Central memory CD8-positive, alpha-beta T cell (primary cell): ENCODE results near the gene AMH.

Experiments
- ATAC-seq: fragments of 150-1000 bp; cut with Tn5 transposase; replicated peaks from 2 replicates; pipeline ENCODE4 v1.10.0; 2022; ENCODE audit warnings: mild to moderate bottlenecking, moderate FRiP score, moderate number of reproducible peaks; ENCODE audit not compliant: poor library complexity, severe bottlenecking; ENCODE audit errors: extremely low read depth
- DNase-seq, 2 donors: peaks; one replicate each; pipeline ENCODE4 v3.0.0; 2021; ENCODE audit warnings: low spot score in 2 of 2
- H3K27ac Mint-ChIP-seq: one replicate; pipeline ENCODE4 v1.8.0; 2022; ENCODE audit warnings: low read depth, mild to moderate bottlenecking, moderate library complexity, mixed read lengths
- H3K27me3 Mint-ChIP-seq: one replicate; pipeline ENCODE4 v1.8.0; 2022; ENCODE audit warnings: mixed read lengths
- H3K36me3 Mint-ChIP-seq: one replicate; pipeline ENCODE4 v1.8.0; 2022; ENCODE audit warnings: mild to moderate bottlenecking, moderate library complexity, mixed read lengths; ENCODE audit not compliant: insufficient read depth
- H3K4me1 Mint-ChIP-seq: one replicate; pipeline ENCODE4 v1.8.0; 2022; ENCODE audit warnings: mixed read lengths
- H3K4me3 Mint-ChIP-seq: one replicate; pipeline ENCODE4 v1.8.0; 2022; ENCODE audit warnings: mild to moderate bottlenecking, moderate library complexity, mixed read lengths
- H3K9me3 Mint-ChIP-seq: one replicate; pipeline ENCODE4 v1.8.0; 2022; ENCODE audit warnings: mixed read lengths

Gene AMH

DNA sequence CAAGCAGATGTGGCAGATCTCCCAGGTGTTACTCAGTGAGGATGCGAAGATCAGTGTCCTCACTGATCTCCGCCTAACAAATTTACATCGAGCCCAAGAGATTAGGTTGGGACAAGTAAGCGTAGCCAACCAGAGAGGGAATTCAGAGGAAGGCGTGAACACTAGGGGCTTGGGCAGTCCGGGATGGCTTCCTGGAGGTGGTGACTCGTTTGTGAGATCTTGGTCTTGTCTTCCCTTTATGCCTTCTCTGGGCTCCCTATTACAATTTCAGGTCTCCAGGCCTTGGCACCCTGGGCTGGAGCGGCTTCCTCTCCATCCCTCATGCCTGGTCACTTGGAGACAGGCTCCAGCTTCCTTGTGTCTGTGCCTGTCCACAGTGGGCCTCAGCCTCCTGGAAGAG, 6.3 kb upstream of the AMH start:
- Mint-ChIP-seq H3K27ac (peak overlapping the region; percentile 75), H3K4me1 (peaks cover 49% of the 10 kb centered on the region), H3K9me3 (no peaks in the 10 kb centered on the region), H3K36me3 (peaks cover 61% of the 10 kb centered on the region), H3K4me3 (peak overlapping the region; percentile 91), H3K27me3 (no peaks in the 10 kb centered on the region)
- ATAC-seq (no peak), DNase-seq (no peak)

DNA sequence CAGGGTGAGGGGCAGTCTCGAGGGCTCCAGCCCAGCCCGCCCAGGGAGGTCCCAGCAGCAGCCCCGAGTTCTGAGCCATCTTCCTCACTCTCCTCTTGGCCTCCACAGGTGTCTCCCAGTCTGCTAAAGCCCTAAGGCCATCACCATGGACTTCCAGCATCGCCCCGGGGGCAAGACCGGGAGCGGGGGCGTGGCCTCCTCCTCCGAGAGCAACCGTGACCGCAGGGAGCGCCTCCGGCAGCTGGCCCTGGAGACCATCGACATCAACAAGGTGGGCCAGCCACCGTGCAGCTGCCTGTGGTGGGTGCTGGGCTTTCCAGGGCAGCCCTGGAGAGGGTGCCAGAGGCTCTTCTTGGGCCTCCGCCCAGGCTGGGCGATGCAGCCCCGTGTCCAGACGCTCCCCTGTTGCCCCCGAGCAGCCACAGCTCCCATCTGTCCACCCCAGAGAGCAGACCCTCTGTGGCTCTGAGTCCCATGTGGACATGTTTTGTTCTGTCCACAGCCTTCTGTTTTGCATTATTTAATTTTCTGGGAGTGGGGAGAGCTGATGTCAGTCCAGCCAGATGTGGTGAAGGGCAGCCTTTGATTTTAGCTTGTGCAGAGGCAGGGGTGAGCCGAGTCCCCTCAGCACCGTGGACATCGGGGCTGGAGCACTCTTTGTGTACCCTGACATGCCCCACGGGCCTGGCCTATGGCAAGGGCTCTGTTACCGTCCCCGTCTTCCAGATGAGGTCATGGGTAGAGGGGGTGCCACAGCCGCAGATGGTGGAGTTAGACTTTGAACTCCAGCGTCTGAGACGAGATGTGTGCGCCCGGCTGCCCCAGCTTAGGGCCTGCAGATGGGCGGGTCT, 5.6 kb upstream of the AMH start:
- ATAC-seq (no peak), DNase-seq (no peak)
- Mint-ChIP-seq H3K27ac (no peak overlapping the region), H3K36me3 (peaks cover 56% of the 10 kb centered on the region), H3K4me1 (peaks cover 42% of the 10 kb centered on the region), H3K27me3 (no peaks in the 10 kb centered on the region), H3K4me3 (peak overlapping the region; percentile 20), H3K9me3 (no peaks in the 10 kb centered on the region)

DNA sequence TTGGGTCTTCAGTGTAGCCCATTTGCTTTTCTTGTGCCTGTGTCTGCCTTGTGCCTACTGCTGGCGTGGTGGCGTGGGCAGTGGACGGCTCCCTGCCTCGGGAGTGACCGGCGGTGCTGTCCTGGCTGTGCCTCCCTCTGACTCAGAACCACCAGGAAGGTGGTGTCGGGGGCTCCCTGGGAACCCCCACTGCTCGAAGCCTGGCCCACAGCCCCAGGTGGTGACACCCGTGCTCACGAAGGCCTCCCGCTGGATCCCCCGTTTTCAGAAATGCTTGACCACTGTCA, 5.1 kb upstream of the AMH start:
- no peak for ATAC-seq
- Mint-ChIP-seq H3K27me3 (no peaks in the 10 kb centered on the region), H3K9me3 (no peaks in the 10 kb centered on the region)

DNA sequence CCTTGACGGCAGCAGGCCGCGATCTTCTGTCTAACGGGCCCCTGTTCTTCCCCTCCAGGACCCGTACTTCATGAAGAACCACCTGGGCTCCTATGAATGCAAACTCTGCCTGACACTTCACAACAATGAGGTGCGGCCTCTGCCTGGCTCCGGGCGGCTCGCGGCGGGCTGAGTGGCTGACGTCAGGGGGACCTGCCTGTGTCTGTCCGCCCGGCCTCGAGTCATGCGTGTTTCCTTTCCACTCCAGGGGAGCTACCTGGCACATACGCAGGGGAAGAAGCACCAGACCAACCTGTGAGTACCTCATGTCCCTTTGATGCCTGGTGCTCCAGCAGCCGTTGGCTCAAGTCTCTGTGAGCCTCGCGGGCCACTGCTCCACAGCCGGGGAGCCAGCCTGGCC, 4.6 kb upstream of the AMH start:
- no peak overlapping the region for H3K4me3 Mint-ChIP-seq
- H3K4me1 Mint-ChIP-seq, result peaks cover 32% of the 10 kb centered on the region
- no peak overlapping the region for H3K27ac Mint-ChIP-seq
- H3K9me3 Mint-ChIP-seq, result no peaks in the 10 kb centered on the region
- peaks cover 59% of the 10 kb centered on the region for H3K36me3 Mint-ChIP-seq
- no peak for ATAC-seq
- no peaks in the 10 kb centered on the region for H3K27me3 Mint-ChIP-seq
- no peak for DNase-seq

More for the DNA sequence above, 5.1 kb upstream of the AMH start:
- DNase-seq, result no peak
- Mint-ChIP-seq H3K36me3 (peaks cover 61% of the 10 kb centered on the region), H3K4me3 (no peak overlapping the region), H3K4me1 (peaks cover 36% of the 10 kb centered on the region), H3K27ac (no peak overlapping the region)

DNA sequence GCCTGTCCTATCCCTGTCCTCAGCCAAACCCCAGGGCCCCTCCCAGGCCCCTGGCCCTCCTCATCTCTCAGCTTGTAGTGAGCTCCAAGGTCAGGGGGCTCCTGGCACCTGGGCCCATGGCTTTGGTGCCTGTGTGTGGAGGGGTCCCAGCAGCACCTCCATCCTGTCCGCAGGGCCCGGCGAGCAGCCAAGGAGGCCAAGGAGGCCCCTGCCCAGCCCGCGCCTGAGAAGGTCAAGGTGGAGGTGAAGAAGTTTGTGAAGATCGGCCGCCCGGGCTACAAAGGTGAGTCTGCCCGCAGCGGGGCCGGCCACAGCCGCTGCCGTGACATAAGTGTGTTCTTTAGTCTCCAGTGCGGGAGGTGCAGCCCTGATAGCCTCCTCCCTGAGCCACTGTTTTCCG, 3.9 kb upstream of the AMH start:
- no peaks in the 10 kb centered on the region for H3K9me3 Mint-ChIP-seq
- H3K27me3 Mint-ChIP-seq, result no peaks in the 10 kb centered on the region
- H3K27ac Mint-ChIP-seq, result no peak overlapping the region
- H3K4me3 Mint-ChIP-seq, result no peak overlapping the region
- ATAC-seq, result no peak
- DNase-seq, result no peak
- peaks cover 24% of the 10 kb centered on the region for H3K4me1 Mint-ChIP-seq
- peaks cover 58% of the 10 kb centered on the region for H3K36me3 Mint-ChIP-seq

DNA sequence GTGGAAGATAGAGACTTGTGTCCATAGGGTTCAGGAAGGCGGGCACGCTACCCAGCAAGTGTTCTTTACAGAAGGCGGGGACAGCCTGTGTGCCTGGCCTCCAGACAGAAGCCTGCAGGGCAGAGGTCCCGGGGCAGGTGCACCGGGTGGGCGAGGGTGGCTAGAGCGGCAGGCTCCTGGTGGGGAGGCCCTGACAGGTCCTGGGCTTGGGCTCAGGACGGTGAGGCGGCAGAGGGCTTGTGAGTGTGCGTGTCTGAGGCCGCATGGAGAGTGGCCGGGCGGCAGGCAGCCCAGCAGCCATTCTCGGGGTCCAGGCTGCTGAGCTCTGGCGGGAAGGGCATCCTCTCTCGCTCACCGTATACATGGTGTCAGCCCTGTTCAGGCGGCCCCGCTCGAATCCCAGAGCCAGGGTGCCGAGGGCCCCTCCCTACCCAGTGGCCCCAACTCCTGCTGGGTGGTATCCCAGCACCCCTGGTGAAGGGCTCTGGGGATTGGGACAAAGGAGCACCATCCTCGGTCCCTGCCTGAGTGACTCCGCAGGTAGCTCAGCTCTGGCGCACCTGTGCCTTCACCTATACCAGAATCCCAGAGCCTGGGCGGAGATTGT, 3.0 kb upstream of the AMH start:
- Mint-ChIP-seq H3K36me3 (peaks cover 54% of the 10 kb centered on the region), H3K4me1 (peaks cover 16% of the 10 kb centered on the region), H3K27me3 (no peaks in the 10 kb centered on the region), H3K4me3 (no peak overlapping the region), H3K9me3 (no peaks in the 10 kb centered on the region), H3K27ac (no peak overlapping the region)
- DNase-seq, result no peak
- ATAC-seq, result no peak

DNA sequence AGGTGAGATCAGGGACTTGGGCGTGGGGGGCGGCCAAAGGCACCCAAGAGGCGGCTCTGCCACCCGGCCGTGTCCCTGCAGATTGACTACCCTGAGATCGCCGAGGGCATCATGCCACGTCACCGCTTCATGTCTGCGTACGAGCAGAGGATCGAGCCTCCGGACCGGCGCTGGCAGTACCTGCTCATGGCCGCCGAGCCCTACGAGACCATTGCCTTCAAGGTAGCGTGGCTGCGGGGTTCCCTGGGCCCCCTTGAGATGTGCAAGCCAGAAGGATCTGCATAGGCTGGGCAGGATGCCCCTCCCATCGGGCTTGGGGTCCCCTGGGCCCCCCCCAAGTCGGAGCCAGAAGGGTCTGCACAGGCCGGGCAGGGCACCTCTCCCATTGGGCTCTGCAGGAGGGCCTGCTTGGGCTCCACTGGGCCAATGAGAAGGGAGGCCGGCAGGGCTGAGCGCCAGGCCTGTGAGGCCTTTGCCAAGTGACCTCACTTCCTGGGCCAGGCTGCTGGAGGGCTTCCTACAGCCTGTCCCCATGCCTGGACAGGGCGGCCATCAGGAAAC, 2.2 kb upstream of the AMH start:
- Mint-ChIP-seq H3K4me3 (no peak overlapping the region), H3K27me3 (no peaks in the 10 kb centered on the region), H3K27ac (no peak overlapping the region), H3K9me3 (no peaks in the 10 kb centered on the region), H3K4me1 (peaks cover 9% of the 10 kb centered on the region), H3K36me3 (peaks cover 52% of the 10 kb centered on the region)
- DNase-seq (no peak), ATAC-seq (no peak)

DNA sequence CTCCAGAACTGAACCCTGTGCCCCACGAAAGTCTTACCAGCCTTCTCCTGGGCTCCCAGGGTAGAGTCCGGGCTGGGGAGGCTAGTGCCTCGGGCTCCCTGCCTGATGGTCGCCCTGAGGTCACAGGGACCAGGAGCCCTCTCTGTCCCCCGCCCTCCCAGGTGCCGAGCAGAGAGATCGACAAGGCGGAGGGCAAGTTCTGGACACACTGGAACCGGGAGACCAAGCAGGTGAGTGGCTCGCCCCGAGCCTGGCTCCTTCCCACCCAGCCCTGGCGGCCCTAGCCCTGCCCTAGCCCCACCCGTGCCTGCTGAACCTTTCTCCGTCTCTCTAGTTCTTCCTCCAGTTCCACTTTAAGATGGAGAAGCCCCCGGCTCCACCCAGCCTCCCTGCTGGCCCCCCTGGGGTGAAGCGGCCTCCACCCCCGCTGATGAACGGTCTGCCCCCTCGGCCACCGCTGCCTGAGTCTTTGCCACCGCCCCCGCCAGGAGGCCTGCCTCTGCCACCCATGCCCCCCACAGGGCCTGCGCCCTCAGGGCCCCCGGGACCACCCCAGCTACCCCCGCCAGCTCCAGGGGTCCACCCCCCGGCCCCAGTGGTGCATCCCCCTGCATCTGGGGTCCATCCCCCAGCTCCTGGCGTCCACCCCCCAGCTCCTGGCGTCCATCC, 1.6 kb upstream of the AMH start:
- no peak for DNase-seq
- no peak for ATAC-seq

DNA sequence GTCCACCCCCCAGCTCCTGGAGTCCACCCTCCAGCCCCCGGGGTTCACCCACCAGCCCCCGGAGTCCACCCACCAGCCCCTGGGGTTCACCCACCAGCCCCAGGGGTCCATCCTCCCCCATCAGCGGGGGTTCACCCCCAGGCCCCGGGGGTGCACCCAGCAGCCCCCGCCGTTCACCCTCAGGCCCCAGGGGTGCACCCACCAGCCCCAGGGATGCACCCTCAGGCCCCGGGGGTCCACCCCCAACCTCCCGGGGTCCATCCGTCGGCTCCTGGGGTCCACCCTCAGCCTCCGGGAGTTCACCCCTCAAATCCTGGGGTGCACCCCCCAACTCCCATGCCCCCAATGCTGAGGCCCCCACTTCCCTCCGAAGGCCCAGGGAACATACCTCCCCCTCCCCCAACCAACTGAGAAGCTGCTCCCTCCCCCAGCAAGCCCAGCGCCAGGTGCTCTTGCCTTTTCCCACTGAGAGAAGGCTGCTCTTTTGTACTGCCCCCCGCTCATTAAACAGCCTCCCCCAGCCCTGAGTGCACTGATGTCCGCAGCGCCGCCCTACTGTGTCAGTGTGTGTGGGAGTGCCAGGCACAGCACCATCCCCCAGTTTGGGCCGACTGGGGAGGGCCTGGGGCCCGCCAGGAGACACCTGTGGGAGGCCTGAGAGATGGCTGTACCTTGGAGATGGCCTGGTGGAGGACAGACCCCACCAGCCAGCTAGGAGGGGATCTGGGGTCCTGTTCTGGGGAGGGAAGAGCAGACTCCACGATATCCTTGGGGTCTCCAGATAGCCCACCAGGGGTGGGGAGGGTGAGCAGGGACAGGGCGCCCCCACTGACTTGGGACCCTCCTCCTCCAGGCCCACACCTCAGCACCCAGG, 750 bp upstream of the AMH start:
- H3K9me3 Mint-ChIP-seq, result no peaks in the 10 kb centered on the region
- peaks cover 49% of the 10 kb centered on the region for H3K36me3 Mint-ChIP-seq
- no peak overlapping the region for H3K4me3 Mint-ChIP-seq
- no peaks in the 10 kb centered on the region for H3K4me1 Mint-ChIP-seq
- no peak for DNase-seq
- H3K27ac Mint-ChIP-seq, result no peak overlapping the region
- no peak for ATAC-seq
- no peaks in the 10 kb centered on the region for H3K27me3 Mint-ChIP-seq

More for the DNA sequence above, 1.6 kb upstream of the AMH start:
- H3K36me3 Mint-ChIP-seq, result peaks cover 53% of the 10 kb centered on the region
- H3K27ac Mint-ChIP-seq, result no peak overlapping the region
- H3K27me3 Mint-ChIP-seq, result no peaks in the 10 kb centered on the region
- H3K4me3 Mint-ChIP-seq, result no peak overlapping the region
- H3K4me1 Mint-ChIP-seq, result peaks cover 4% of the 10 kb centered on the region
- H3K9me3 Mint-ChIP-seq, result no peaks in the 10 kb centered on the region

DNA sequence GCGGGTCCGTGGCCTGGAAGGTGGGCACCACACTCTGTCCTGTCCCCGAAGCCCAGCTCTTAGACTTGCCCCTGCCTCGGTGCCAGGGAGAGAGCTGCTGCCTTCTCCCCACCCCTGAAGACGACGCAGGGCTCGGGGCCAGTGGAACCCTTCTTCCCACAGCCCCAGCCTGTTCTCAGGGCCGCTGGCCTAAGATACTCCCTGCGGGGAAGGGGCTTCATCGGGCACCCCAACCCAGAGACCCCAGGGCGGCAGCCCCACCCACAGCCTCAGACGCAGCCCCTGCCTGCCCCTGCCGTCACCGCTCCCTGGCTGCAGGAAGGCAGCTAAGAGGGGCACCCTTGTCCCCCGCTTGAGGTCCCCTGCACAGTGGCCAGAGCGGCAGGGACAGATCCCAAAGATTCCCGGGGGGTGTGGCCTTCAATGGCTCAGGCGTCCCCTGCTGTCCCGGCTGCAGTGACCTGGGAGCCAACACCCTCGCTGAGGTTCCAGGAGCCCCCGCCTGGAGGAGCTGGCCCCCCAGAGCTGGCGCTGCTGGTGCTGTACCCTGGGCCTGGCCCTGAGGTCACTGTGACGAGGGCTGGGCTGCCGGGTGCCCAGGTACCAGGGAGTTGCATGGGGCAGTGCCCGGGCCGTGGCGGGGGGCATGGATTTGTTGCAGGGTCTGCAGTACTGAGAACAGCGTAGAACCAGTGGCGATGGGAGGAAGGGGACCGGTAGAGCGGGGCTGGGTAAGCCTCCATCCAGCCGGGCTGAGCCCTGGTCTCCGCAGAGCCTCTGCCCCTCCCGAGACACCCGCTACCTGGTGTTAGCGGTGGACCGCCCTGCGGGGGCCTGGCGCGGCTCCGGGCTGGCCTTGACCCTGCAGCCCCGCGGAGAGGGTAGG, 1.0 kb downstream of the AMH start:
- Mint-ChIP-seq H3K27me3 (no peaks in the 10 kb centered on the region), H3K9me3 (no peaks in the 10 kb centered on the region), H3K36me3 (peaks cover 38% of the 10 kb centered on the region), H3K4me1 (no peaks in the 10 kb centered on the region), H3K4me3 (peak overlapping the region; percentile 27), H3K27ac (no peak overlapping the region)
- DNase-seq (no peak), ATAC-seq (no peak)

DNA sequence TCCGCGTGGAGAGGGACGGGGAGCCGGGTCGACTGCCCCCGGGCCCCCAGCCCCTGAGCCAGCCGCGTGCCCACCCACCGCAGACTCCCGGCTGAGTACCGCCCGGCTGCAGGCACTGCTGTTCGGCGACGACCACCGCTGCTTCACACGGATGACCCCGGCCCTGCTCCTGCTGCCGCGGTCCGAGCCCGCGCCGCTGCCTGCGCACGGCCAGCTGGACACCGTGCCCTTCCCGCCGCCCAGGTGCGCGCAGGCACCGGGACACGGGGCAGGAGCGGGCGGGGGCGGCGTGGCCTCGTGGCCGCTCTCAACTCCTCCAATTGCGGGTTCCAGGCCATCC, 1.6 kb downstream of the AMH start:
- H3K4me3 Mint-ChIP-seq, result peak overlapping the region; percentile 27
- peaks cover 32% of the 10 kb centered on the region for H3K36me3 Mint-ChIP-seq
- no peaks in the 10 kb centered on the region for H3K4me1 Mint-ChIP-seq
- DNase-seq, result no peak
- no peak overlapping the region for H3K27ac Mint-ChIP-seq
- no peaks in the 10 kb centered on the region for H3K27me3 Mint-ChIP-seq
- ATAC-seq, result no peak
- no peaks in the 10 kb centered on the region for H3K9me3 Mint-ChIP-seq
